GM12891 (cell line): Measurements from ENCODE around the gene ANKH.

ENCODE experiments used
- PAX5 ChIP-seq: IDR thresholded peaks from 2 replicates; pipeline ENCODE4 v1.6.1; 2011; ENCODE audit warnings: low read length, moderate library complexity, mild to moderate bottlenecking; ENCODE audit not compliant: insufficient read depth, severe bottlenecking
- POLR2A ChIP-seq: IDR thresholded peaks from 2 replicates; pipeline ENCODE4 v1.6.1; 2011; ENCODE audit warnings: low read depth, low read length, control low read depth
- POLR2AphosphoS5 ChIP-seq: IDR thresholded peaks from 2 replicates; pipeline ENCODE4 v1.6.1; 2011; ENCODE audit warnings: low read depth, low read length, control low read depth
- POU2F2 ChIP-seq: IDR thresholded peaks from 2 replicates; pipeline ENCODE4 v1.6.1; 2011; ENCODE audit warnings: low read depth, mild to moderate bottlenecking, control low read depth, low read length, moderate library complexity
- SPI1 ChIP-seq: IDR thresholded peaks from 2 replicates; pipeline ENCODE4 v1.6.1; 2011; ENCODE audit warnings: low read depth, low read length, control low read depth
- TAF1 ChIP-seq: IDR thresholded peaks from 2 replicates; pipeline ENCODE4 v1.6.1; 2011; ENCODE audit warnings: low read depth, low read length, control low read depth

GRCh38 chr5:14821100-14821845, 50.3 kb downstream of the ANKH start:
- TF ChIP-seq POLR2A, result no peak
- no peak for TF ChIP-seq SPI1
- TF ChIP-seq POLR2AphosphoS5, result no peak
- TF ChIP-seq TAF1, result no peak
- no peak for TF ChIP-seq POU2F2
- no peak for TF ChIP-seq PAX5
